Epithelial cell of esophagus (primary cell): ENCODE results near the gene DCUN1D4.

Source experiments
- DNase-seq: peaks from one replicate; pipeline ENCODE4 v3.0.0; 2010; ENCODE audit warnings: low read depth
- H3K4me3 ChIP-seq: 2 replicates; pipeline ENCODE4 v1.5.1; 2011; ENCODE audit warnings: mild to moderate bottlenecking, low read length, control low read depth
- TF ChIP-seq, protein P1 (sequence below): IDR thresholded peaks from 2 replicates; pipeline ENCODE4 v1.5.1; 2011; ENCODE audit warnings: low read depth, mild to moderate bottlenecking, low read length, control low read depth, inconsistent platforms; ENCODE audit not compliant: insufficient read depth; ENCODE audit errors: missing control alignments

Gene DCUN1D4

DNA sequence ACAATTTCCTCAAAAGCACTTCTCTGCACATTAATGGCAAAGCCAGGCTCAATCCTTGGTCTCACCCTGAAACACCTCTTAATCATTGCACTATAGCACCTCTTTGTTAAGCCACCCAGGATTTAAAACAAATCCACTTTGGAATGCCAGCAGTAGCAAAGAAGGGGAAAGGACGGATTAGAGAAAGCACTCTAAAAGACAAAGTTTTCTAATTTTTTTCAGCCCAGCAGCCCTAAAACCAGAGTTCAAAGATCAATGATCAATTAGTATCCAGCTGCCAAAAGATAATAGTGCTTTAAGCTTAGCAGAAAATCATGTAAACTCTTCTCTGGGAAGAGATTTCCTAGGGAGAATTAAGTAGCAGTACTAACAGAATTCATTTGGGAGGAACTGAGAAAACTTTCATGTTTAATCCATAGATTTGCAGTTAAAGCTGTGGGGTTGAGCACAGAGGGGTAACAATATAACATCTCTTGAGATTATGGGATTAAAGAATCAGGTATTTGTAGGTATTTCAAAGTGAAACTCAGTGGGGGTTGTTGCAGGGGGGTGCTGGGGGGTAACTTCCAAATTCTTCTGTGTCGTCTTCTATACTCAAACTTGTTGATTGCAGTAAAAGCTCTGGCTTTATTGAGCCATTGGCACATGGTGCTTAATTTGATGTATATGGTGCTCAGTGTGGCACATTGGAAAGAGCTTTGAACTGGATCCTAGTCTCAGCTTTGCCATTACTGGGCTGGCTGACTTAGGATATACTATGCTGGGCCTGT is 115.4 kb downstream of the DCUN1D4 start:
- TF ChIP-seq, protein P1, sequence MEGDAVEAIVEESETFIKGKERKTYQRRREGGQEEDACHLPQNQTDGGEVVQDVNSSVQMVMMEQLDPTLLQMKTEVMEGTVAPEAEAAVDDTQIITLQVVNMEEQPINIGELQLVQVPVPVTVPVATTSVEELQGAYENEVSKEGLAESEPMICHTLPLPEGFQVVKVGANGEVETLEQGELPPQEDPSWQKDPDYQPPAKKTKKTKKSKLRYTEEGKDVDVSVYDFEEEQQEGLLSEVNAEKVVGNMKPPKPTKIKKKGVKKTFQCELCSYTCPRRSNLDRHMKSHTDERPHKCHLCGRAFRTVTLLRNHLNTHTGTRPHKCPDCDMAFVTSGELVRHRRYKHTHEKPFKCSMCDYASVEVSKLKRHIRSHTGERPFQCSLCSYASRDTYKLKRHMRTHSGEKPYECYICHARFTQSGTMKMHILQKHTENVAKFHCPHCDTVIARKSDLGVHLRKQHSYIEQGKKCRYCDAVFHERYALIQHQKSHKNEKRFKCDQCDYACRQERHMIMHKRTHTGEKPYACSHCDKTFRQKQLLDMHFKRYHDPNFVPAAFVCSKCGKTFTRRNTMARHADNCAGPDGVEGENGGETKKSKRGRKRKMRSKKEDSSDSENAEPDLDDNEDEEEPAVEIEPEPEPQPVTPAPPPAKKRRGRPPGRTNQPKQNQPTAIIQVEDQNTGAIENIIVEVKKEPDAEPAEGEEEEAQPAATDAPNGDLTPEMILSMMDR: no peak
- no peak for DNase-seq
- no peak overlapping the region for H3K4me3 ChIP-seq

DNA sequence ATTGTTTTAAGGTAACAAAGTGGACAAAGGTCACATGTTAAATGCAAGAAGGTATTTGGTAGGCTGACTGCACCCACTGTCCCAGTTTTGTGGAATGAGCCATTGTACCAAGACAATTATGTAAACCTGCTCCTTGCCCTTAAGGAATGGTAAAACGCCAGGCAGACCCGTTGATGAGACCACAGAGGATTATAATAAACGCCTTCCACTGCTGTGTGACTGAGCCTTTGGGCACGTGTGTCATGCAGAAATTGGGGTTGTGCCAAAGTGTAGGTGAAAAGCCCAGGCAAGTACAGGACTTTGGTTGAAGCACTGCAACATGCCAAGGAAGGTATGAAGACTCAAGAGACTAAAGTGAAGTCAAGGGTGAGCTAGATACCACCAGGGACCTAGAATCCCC is 117.5 kb downstream of the DCUN1D4 start:
- TF ChIP-seq, protein P1: no peak
- peak; percentile 72 for DNase-seq
- H3K4me3 ChIP-seq: no peak overlapping the region

DNA sequence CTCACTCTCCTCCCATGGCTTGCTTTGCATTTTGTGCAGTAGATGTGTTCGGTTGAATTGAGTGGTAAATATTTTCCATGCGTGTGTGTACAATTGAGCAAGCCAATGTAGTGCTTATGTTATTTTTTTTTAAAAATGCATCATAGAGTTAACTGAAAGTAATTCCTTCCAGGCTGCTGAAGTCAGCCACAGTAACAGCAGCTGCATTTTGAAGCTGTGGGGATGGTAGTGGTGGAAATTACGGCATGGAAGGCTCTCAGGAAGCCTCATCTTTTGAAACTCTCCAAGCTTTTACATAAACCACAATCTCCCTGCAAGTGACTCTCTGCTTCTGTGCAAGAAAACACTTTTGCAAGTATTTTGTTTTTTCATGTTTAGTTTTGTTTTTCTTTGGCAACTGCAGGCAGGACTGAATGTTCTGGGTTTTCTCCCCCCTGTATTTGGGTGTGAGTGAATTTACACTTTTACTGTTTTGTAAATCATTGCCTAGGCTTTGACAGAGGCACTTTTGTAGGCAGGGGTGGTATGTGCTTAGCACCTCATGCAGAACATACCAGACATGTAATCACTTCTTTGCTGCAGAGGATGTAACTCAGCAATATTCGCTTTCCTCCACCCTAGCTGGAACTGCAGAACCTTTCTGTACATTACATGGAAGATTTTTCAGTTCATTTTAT is 121.0 kb downstream of the DCUN1D4 start:
- TF ChIP-seq, protein P1: no peak
- H3K4me3 ChIP-seq: no peak overlapping the region
- DNase-seq: no peak

DNA sequence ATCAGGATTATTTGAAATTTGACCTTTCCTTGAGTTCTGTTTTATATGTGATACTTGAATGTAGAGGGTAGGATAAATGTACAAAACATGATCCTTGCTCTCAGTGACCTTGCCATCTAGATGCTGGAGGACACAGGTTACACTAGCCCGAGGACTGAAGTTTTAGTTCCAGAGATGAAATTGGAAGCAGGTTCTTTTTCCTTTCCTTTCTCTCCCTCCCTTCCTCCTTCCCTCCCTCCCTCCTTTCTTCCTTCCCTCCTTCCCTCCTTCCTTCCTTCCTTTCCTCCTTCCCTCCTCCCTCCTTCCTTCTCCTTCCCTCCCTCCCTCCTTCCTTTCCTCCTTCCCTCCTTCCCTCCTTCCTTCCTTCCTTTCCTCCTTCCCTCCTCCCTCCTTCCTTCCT is 122.9 kb downstream of the DCUN1D4 start:
- H3K4me3 ChIP-seq: no peak overlapping the region
- TF ChIP-seq, protein P1: no peak
- no peak for DNase-seq
